ENCODE measurements around the gene PKP3.

PKP3 gene

GRCh38 chr11:447923-448731 is 54.1 kb downstream of the PKP3 start:
- peak; percentile 93 for DNase-seq

GRCh38 chr11:449889-450808 is 56.1 kb downstream of the PKP3 start, which contains the start of gene PTDSS2:
Gene PTDSS2, plus strand, starts transcription at chr11:450279. Its CDS starts 177 bp downstream, at chr11:450456.
- DNase-seq = peak; percentile 76

GRCh38 chr11:450809-451451 is 56.9 kb downstream of the PKP3 start:
- peak; percentile 37 for DNase-seq

GRCh38 chr11:451738-452137 is 57.7 kb downstream of the PKP3 start:
- DNase-seq = no peak

- DNase-seq = no peak
Measured at GRCh38 chr11:452203-452744, 58.3 kb downstream of the PKP3 start.

GRCh38 chr11:452916-453527 is 59.0 kb downstream of the PKP3 start:
- DNase-seq = no peak

- DNase-seq = no peak
Measured at GRCh38 chr11:453564-453963, 59.6 kb downstream of the PKP3 start.

GRCh38 chr11:454043-454442 is 60.0 kb downstream of the PKP3 start:
- DNase-seq = no peak

All from KG1 (cell line).